22Rv1 (cell line): ENCODE data around the gene C2orf72.

ENCODE experiments used
- H3K27ac ChIP-seq: fragments of 450-650 bp; 2 replicates; pipeline ENCODE4 v1.5.1; 2017
- CTCF ChIP-seq: fragments of 450-650 bp; IDR thresholded peaks from 2 replicates; pipeline ENCODE4 v1.5.1; 2017; ENCODE audit warnings: mild to moderate bottlenecking
- ZFX ChIP-seq: fragments of 450-650 bp; IDR thresholded peaks from 2 replicates; pipeline ENCODE4 v1.6.1; 2017; ENCODE audit warnings: antibody characterized with exemption, borderline replicate concordance

The C2orf72 gene

GRCh38 chr2:231046916-231047273, 9.6 kb downstream of the C2orf72 start:
- peak overlapping the region; percentile 99 for H3K27ac ChIP-seq
- no peak for TF ChIP-seq ZFX
- no peak for TF ChIP-seq CTCF

DNA sequence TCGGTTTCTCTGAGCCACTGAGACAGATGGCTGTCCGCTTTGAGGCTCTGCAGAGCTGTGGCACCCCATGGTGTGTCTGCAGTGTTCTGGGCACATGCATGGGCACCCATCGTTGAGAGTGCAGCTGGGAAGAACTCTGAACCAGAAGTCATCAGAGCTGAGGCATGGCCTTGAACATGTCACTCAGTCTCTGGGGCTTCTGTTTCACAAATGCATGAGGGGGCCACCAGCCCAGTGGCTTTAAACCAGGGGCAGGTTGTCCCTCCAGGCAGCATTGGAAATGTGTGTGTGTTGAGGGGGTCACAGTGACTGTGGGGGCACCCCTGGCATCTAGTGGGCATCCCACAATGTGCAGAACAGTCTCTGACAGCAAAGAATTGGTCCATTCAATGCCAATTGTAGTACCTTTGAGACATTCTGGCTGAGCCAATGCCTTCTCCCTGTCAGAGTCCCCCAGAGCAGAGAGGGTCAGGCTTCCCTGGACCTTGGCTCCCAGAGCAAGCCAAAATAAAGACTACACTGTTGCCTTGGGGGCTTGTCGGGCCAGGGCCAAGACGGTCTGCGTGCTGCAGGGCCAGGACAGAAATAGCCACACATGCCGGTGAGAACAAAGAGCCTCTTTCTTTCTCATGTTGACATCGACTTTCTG, 10.1 kb downstream of the C2orf72 start:
- peak overlapping the region; percentile 99 for H3K27ac ChIP-seq

DNA sequence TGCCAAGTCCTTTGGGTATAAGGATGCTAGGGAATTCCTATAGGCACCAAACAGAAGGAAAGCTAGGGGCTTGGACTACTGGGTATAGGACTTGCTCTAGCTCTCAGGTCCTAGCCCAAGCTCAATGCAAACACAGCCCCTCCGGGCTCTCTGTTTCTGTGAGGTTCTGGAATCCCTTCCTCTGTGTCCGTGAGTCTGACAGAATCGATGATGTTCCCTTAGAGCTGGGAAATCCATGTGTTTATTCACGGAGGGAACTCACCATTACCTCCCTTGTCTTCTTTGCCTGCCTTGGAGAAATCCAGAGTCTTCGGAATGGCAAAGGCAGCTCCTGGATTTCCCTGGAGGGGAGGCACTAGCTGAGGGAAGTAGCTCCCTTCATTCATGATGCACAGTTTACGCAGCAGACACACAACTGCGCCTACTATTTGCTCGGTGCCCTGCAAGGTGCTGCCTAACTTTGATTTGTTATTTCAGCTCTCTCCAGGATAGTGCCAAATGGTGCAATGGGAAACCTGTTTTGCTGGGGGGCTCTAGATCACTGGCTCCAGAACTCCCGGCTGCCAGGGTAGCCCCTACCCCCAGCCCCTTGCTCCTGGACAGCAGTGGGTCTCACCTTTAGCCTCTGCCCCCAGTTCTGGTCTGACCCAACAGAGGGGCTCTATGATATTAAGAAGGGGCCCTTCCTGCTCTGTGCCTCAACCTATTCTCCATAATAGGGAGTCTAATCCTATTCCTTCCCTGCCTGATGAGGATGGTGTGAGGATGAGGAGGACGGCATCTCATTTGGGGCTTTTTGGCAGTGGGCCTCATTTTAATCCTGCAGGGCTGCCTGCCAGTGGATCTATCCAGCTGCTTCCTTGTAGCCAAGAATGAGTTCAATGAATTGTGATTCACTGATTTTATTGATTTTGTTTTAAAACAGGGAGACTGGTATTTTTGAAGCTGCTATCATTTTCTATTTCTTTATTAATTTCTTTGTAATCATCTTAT, 10.9 kb downstream of the C2orf72 start:
- no peak for TF ChIP-seq CTCF
- TF ChIP-seq ZFX, result no peak
- peak overlapping the region; percentile 99 for H3K27ac ChIP-seq

More for the DNA sequence above, 10.1 kb downstream of the C2orf72 start:
- no peak for TF ChIP-seq ZFX
- TF ChIP-seq CTCF, result no peak

- peak overlapping the region; percentile 99 for H3K27ac ChIP-seq
- TF ChIP-seq ZFX (no peak), CTCF (no peak)
These were observed 12.1 kb downstream of the C2orf72 start for GRCh38 chr2:231049286-231050017.

DNA sequence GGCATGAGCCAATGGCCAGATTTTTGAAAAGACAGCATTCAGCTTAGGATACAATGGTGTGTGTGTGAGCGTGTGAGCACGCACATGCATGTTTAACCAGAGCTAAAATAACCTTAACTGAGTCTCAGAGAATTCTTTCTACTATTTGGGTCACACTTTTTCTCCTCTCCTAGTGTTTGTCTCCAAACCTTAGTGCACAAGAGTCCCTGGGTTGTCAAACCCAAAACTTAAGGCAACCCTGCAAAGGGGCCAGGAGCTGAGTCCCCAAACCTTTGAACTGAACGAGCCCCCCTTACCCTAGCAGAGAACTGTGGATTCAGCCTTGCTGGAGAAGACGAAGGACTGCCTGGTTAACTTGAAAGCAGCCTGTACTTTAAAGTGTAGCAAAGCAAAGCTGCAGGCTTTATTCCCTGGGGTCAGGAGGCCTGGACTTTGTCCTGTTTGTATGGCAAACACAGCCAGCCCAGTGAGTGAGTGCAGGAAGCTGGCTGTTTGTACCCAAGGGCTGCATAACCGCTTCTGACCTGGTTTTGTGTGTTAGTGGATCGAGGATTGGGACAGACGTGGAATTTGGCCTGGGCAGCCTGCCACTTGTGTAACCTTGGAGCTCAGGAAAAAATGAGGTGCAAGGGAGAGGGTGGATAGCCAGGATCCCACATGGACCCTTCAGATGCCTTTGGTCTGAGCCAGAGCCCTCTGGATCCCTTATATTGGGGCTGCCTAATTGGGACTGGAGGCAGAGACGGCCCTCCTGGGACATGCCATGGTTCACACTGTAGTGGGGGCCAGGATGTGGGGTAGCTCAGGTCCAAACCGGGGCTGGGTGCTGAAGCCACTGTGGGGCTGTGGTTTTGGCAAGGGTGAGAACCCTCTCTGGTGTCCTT, 12.9 kb downstream of the C2orf72 start:
- TF ChIP-seq CTCF (no peak), ZFX (no peak)
- H3K27ac ChIP-seq, result peak overlapping the region; percentile 99

- no peak for TF ChIP-seq CTCF
- TF ChIP-seq ZFX, result no peak
- peak overlapping the region; percentile 99 for H3K27ac ChIP-seq
These were observed 13.8 kb downstream of the C2orf72 start for GRCh38 chr2:231051116-231051515.
